GM19395 (cell line): ENCODE results near the gene AIRE.
"Not testable (repeated sequence)": the region's sequence is repeated elsewhere in the genome, so short reads cannot be mapped to it uniquely, and the experiment has no call there.

Experiments
- ATAC-seq: cut with Tn5 transposase; IDR thresholded peaks from one replicate; pipeline ENCODE4 v1.9.1; 2021; ENCODE audit warnings: mild to moderate bottlenecking, moderate library complexity; ENCODE audit not compliant: unreplicated experiment

Gene AIRE

GRCh38 chr21:44285138-44285992, at the start of gene AIRE:
TSS of gene AIRE (plus strand) at chr21:44285876. CDS start at chr21:44286007, 131 bp downstream.
- no peak for ATAC-seq

- not testable (repeated sequence) for ATAC-seq
Measured at GRCh38 chr21:44240353-44240752, 45.3 kb upstream of the AIRE start.

GRCh38 chr21:44240842-44241241, 44.8 kb upstream of the AIRE start, which contains the start of gene ICOSLG:
TSS of gene ICOSLG (minus strand) at chr21:44240943. CDS start at chr21:44240817, 126 bp downstream.
- ATAC-seq: peak; percentile 38

- ATAC-seq: peak; percentile 46
Measured at GRCh38 chr21:44241281-44241680, 44.4 kb upstream of the AIRE start.

GRCh38 chr21:44243980-44244379, 41.7 kb upstream of the AIRE start:
- peak; percentile 64 for ATAC-seq

- not testable (repeated sequence) for ATAC-seq
Measured at GRCh38 chr21:44247904-44248303, 37.8 kb upstream of the AIRE start.

GRCh38 chr21:44249204-44250037, 36.3 kb upstream of the AIRE start:
- not testable (repeated sequence) for ATAC-seq

- ATAC-seq: no peak
Measured at GRCh38 chr21:44253832-44254710, 31.6 kb upstream of the AIRE start.

GRCh38 chr21:44255511-44255981, 30.1 kb upstream of the AIRE start:
- no peak for ATAC-seq

GRCh38 chr21:44258056-44258725, 27.5 kb upstream of the AIRE start:
- ATAC-seq: no peak

- no peak for ATAC-seq
Measured at GRCh38 chr21:44259082-44259705, 26.5 kb upstream of the AIRE start.

- ATAC-seq: no peak
Measured at GRCh38 chr21:44260066-44260465, 25.6 kb upstream of the AIRE start.

- no peak for ATAC-seq
Measured at GRCh38 chr21:44260791-44261631, 24.7 kb upstream of the AIRE start.

GRCh38 chr21:44261675-44262295, 23.9 kb upstream of the AIRE start, which contains the start of gene DNMT3L:
TSS of gene DNMT3L (minus strand) at chr21:44261897. CDS start at chr21:44261259, 638 bp downstream.
- ATAC-seq: no peak

GRCh38 chr21:44262338-44263056, 23.2 kb upstream of the AIRE start:
- no peak for ATAC-seq

GRCh38 chr21:44263221-44263760, 22.4 kb upstream of the AIRE start:
- no peak for ATAC-seq

- no peak for ATAC-seq
Measured at GRCh38 chr21:44263768-44264167, 21.9 kb upstream of the AIRE start.
